Tibial nerve (tissue), 4 donors: ENCODE results near the gene ADCY3. TPM values are rescaled to one million over a fixed set of nuclear protein-coding genes. Genes with fewer than 3 reads are reported as not detected.

Experiments
- DNase-seq, 2 donors: peaks; one replicate each; pipeline ENCODE4 v3.0.0-alpha.2; 2019; ENCODE audit warnings: low spot score in 2 of 2
- H3K27ac ChIP-seq, 4 donors: fragments of 200-600 bp; sonication (generic) in 3 of 4; one replicate each; pipeline ENCODE4 v1.5.1; 2017 to 2019; ENCODE audit warnings: mild to moderate bottlenecking in 1 of 4
- H3K27me3 ChIP-seq, 2 donors: fragments of 200-600 bp; sonication (generic) in 1 of 2; one replicate each; pipeline versions ENCODE4 v1.5.1 to v1.6.0; 2017 to 2019
- H3K36me3 ChIP-seq, 3 donors: fragments of 200-600 bp; sonication (generic); one replicate each; pipeline ENCODE4 v1.5.1; 2018 to 2019
- H3K4me1 ChIP-seq, 4 donors: fragments of 200-600 bp; sonication (generic) in 3 of 4; one replicate each; pipeline ENCODE4 v1.5.1; 2017 to 2019
- H3K4me3 ChIP-seq, 4 donors: fragments of 200-600 bp; sonication (generic) in 3 of 4; one replicate each; pipeline ENCODE4 v1.5.1; 2017 to 2019; ENCODE audit warnings: mild to moderate bottlenecking in 1 of 4, moderate library complexity in 1 of 4
- H3K9me3 ChIP-seq, 4 donors: fragments of 200-600 bp; sonication (generic) in 3 of 4; one replicate each; pipeline ENCODE4 v1.5.1; 2017 to 2019
- EP300 ChIP-seq, 2 donors: sonication (generic); formaldehyde crosslinking; IDR thresholded peaks; one replicate each; pipeline ENCODE4 v1.6.1; 2017; ENCODE audit warnings: antibody characterized with exemption in 2 of 2, mild to moderate bottlenecking in 1 of 2
- POLR2A ChIP-seq, 2 donors: fragments of 450-650 bp; IDR thresholded peaks; one replicate each; pipeline ENCODE4 v1.6.1; 2017; ENCODE audit warnings: antibody characterized with exemption in 2 of 2, mild to moderate bottlenecking in 2 of 2, moderate library complexity in 2 of 2
- WGBS, 2 donors: methylation state at CpG; one replicate each; pipeline ENCODE4 v1.1.5; 2018; 5-methylcytosine and 5-hydroxymethylcytosine counted together
- total RNA-seq, 4 donors: library from RNA; depleted of rRNA; stranded (reverse); fragments of >200 nt; gene quantifications; one replicate each; pipeline ENCODE4 v1.1.0, GENCODE V29; 2016
- TF ChIP-seq, protein P1 (sequence below), 5 experiments: fragments of 200-600 bp in 3 of 5; fragments of 450-650 bp in 2 of 5; sonication (generic) in 3 of 5; IDR thresholded peaks; one replicate each; pipeline ENCODE4 v1.5.1; 2016 to 2019; ENCODE audit warnings: antibody characterized with exemption in 5 of 5, mild to moderate bottlenecking in 3 of 5, moderate library complexity in 2 of 5

The ADCY3 gene
- 100 to 1,000 TPM; 145 to 393 (median 207) TPM for total RNA-seq

DNA sequence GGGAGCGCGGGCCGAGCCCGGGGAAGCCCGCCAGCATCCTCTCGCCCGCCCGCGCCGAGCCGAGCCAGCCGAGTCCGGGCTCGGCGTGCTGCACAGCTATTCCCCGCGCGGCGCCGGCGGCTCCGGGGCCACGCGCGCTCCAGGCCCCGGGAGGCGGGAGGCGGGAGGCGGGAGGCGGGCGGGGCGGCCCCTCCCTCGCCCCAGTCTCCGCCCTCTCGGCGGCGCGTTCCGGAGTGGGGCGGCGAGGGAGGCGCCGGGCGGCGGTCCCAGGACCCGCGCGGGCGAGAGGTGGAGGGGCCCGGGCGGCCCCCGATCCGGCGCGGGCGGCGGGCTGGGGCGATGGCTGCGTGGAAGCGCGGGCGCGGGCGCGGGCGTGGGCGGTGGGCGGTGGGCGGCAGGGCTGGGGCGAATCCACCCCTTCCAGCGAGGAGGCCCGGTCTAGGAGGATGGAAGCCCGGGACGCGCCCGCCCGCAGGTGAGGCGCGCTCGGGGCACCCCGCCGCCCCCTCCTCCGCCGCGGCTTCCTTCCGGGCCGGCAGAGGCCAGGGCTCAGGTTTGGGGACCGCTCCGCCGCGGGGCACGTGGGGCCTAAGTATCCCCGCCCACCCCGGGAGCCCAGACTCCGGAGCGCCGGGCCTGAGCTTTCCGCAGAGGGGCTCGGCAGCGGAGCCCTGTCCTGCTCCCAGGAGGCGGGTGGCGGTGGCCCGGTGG is at the start of gene ADCY3:
Gene ADCY3, minus strand, starts transcription at position 140 of the 711 bp plus-strand sequence. CDS start 1,250 bp downstream, outside the sequence.
- no peaks in the 10 kb centered on the region for H3K27me3 ChIP-seq
- peak in 1 of 2 donors; percentile 51 for DNase-seq
- H3K9me3 ChIP-seq: no peaks in the 10 kb centered on the region
- H3K4me3 ChIP-seq: peak within 1 kb of the TSS; percentile 57 to 90 (median 82)
- H3K36me3 ChIP-seq: peaks cover 0 to 13% (median 0%) of the 10 kb centered on the region in 3 donors
- TF ChIP-seq POLR2A (IDR thresholded peaks at IDR 0.05) (peak in 1 of 2 donors; percentile 65), EP300 (IDR thresholded peaks at IDR 0.05) (peak in 1 of 2 donors; percentile 24)
- TF ChIP-seq, protein P1, sequence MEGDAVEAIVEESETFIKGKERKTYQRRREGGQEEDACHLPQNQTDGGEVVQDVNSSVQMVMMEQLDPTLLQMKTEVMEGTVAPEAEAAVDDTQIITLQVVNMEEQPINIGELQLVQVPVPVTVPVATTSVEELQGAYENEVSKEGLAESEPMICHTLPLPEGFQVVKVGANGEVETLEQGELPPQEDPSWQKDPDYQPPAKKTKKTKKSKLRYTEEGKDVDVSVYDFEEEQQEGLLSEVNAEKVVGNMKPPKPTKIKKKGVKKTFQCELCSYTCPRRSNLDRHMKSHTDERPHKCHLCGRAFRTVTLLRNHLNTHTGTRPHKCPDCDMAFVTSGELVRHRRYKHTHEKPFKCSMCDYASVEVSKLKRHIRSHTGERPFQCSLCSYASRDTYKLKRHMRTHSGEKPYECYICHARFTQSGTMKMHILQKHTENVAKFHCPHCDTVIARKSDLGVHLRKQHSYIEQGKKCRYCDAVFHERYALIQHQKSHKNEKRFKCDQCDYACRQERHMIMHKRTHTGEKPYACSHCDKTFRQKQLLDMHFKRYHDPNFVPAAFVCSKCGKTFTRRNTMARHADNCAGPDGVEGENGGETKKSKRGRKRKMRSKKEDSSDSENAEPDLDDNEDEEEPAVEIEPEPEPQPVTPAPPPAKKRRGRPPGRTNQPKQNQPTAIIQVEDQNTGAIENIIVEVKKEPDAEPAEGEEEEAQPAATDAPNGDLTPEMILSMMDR (IDR thresholded peaks at IDR 0.05): no peak
- peaks cover 0 to 51% (median 39%) of the 10 kb centered on the region in 4 donors for H3K4me1 ChIP-seq
- WGBS, 2 donors: 1% methylated on average over 55 to 68 of the region's 103 CpGs
- peak within 1 kb of the TSS; percentile 78 to 95 (median 88) for H3K27ac ChIP-seq

DNA sequence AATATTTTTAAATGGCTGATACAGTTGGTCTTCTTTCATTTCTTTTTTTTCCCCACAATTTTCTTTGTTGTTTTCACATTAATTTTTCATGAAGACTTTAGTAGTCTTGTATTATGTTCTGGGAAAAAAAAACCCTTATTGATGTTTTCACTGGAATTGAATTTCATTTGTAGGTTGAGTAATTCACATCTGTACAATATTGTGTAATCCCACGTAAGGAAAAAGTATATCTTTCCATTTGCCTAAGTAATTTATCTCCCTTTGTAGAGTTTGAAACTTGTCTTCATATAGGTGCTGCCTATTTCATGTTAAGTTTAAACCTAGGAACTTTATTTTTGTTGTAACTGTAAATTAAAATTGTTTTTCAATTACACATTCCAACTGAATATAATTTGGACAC is 49.7 kb upstream of the ADCY3 start:
- Histone ChIP-seq H3K4me1 (peaks cover 0 to 28% (median 8%) of the 10 kb centered on the region in 4 donors), H3K27ac (no peak overlapping the region), H3K9me3 (no peaks in the 10 kb centered on the region), H3K36me3 (peaks cover 0 to 23% (median 0%) of the 10 kb centered on the region in 3 donors), H3K27me3 (no peaks in the 10 kb centered on the region), H3K4me3 (no peak overlapping the region)
- 58 to 63% methylated on average over 1 of the region's 1 CpG for WGBS, 2 donors
- TF ChIP-seq, protein P1 (IDR thresholded peaks at IDR 0.05): no peak
- no peak for TF ChIP-seq EP300 (IDR thresholded peaks at IDR 0.05)
- TF ChIP-seq POLR2A (IDR thresholded peaks at IDR 0.05): no peak
- DNase-seq: no peak

DNA sequence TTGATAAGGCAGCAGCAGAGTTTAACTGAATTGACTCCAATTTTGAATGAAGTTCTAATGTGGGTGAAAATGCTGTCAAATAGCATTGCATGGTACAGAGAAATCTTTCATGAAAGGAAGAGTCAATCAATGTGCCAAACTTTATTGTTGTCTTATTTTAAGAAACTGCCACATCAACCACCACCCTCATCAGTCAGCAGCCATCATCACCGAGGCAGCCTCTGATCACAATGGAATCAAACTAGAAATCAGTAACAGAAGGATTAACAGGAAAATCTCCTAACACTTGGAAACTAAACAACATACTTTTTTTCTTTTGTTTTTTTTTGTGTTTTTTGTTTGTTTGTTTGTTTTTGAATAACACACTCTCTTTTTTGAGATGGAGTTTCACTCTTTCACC is 41.9 kb upstream of the ADCY3 start:
- no peak for DNase-seq
- 87 to 90% methylated on average over 1 of the region's 1 CpG for WGBS, 2 donors
- H3K27me3 ChIP-seq: no peaks in the 10 kb centered on the region
- H3K27ac ChIP-seq: no peak overlapping the region
- no peaks in the 10 kb centered on the region for H3K4me1 ChIP-seq
- no peaks in the 10 kb centered on the region for H3K9me3 ChIP-seq
- TF ChIP-seq, protein P1 (IDR thresholded peaks at IDR 0.05): no peak
- TF ChIP-seq POLR2A (IDR thresholded peaks at IDR 0.05): no peak
- TF ChIP-seq EP300 (IDR thresholded peaks at IDR 0.05): no peak
- H3K36me3 ChIP-seq: peaks cover 0 to 87% (median 8%) of the 10 kb centered on the region in 3 donors
- H3K4me3 ChIP-seq: no peak overlapping the region

DNA sequence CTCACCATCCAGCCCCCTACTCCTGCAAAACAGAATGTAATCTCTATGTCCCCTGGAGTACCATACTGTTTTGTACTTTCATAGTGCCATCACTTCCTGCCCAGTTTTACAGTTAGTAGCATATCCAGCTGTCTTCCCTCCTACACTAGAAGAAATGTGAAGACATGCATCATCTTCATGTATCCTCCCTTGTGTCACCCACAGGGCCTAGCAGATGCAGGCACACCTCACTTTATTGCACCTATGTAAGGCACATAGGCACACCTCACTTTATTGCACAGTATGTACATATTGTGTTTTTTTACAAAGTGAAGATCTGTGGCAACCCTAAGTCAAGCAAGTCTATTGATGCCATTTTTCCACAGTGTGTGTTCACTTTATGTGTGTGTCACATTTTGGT is 39.7 kb upstream of the ADCY3 start:
- TF ChIP-seq POLR2A (IDR thresholded peaks at IDR 0.05): no peak
- TF ChIP-seq, protein P1 (IDR thresholded peaks at IDR 0.05): no peak
- peaks cover 3 to 87% (median 10%) of the 10 kb centered on the region in 3 donors for H3K36me3 ChIP-seq

DNA sequence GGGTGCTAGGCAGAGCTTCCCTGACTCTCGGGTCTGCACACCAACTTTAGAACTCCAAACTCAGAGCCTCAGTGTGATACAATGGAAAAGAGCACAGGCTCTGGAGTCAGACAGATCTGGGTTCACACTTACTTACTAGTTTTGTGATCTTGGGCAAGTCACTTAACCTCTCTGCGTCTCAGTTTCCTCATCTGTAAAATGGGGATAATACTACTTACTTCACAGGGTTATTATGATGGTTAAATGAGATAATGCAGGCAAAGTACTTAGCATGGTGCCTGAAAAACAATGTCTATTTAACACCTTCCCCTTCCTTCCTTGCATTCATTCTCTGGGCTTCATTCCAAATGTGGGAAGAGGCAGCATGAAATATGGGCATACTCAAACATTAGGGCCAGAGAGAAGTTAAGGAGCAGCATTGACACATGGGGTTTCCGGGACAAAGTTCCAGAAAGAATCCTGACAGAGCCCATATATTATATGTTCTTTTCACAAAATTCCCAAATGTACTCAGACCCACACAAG is 38.4 kb upstream of the ADCY3 start:
- no peak for TF ChIP-seq EP300 (IDR thresholded peaks at IDR 0.05)
- TF ChIP-seq, protein P1 (IDR thresholded peaks at IDR 0.05): no peak
- TF ChIP-seq POLR2A (IDR thresholded peaks at IDR 0.05): no peak
- WGBS, 2 donors: 89 to 95% methylated on average over 3 of the region's 3 CpGs
- no peak overlapping the region for H3K4me3 ChIP-seq
- H3K4me1 ChIP-seq: no peaks in the 10 kb centered on the region
- H3K27me3 ChIP-seq: no peaks in the 10 kb centered on the region
- no peak for DNase-seq
- H3K27ac ChIP-seq: no peak overlapping the region
- peaks cover 0 to 14% (median 2%) of the 10 kb centered on the region in 4 donors for H3K9me3 ChIP-seq
- H3K36me3 ChIP-seq: peaks cover 3 to 92% (median 11%) of the 10 kb centered on the region in 3 donors

More for the DNA sequence above, 39.7 kb upstream of the ADCY3 start:
- no peaks in the 10 kb centered on the region for H3K4me1 ChIP-seq
- no peak overlapping the region for H3K4me3 ChIP-seq
- no peaks in the 10 kb centered on the region for H3K27me3 ChIP-seq
- peaks cover 0 to 12% (median 2%) of the 10 kb centered on the region in 4 donors for H3K9me3 ChIP-seq
- DNase-seq: no peak
- no peak overlapping the region for H3K27ac ChIP-seq
